HG03354 (cell line): ENCODE data around the gene ADAMTS5.

Source experiments
- ATAC-seq: cut with Tn5 transposase; IDR thresholded peaks from one replicate; pipeline ENCODE4 v1.9.1; 2021; ENCODE audit warnings: mild to moderate bottlenecking; ENCODE audit not compliant: unreplicated experiment, poor library complexity, severe bottlenecking

ADAMTS5 gene

DNA sequence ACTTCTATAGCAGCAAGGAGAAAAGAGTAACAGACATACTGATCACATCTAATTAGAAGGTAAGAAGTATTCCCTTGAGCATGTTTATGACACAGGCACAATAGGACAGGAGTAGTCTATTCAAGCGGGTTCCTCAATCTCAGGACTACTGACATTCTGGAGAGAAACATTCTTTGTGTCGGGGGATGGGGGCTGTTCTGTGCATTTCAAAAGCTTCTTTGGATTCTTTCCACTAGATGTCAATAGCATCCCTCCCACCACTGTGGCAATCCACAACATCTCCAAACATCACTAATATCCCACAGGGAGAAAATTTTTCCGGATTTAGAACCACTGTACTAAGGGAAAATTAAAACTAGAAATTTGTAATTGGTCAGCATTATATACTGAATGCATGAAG is 56.9 kb downstream of the ADAMTS5 start:
- no peak for ATAC-seq

DNA sequence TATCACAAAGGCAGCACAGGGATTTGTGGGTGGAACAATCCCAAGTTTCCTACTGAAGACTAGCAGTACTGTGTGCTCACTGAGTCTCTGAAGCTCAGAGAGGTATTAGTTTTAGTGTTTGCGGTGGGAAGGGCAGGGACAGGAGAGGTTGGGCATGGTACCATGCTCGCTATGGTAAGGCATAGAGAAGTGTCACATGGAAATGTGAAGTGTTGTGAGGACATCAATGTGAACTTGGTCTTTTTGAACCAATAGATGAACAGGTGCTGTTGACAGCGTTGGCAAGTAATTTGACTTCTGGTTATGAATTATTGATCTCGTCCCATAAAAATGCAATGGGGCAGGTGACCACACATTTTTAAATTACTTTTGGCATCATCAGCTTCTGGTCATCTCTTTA is 65.9 kb downstream of the ADAMTS5 start:
- no peak for ATAC-seq

DNA sequence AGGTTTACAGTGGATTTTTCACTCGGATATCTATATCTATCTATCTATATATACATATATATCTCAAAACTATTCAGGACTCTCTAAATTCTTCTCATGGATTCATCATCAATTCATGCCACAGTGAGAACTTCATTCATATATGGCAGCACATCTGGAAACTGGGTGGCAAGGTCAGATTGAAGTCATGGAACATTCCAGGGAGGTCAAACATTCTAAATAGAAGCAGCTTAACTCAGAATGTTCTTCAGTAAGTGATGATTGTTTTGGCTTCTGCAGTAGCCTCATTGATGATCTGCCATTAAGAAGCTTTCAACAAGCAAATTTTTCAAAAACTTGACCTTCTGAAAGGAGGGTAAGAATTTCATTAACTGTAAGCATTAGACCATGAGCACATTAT is 74.7 kb downstream of the ADAMTS5 start:
- ATAC-seq = no peak

- no peak for ATAC-seq
Measured at GRCh38 chr21:26888931-26889330, 78.0 kb downstream of the ADAMTS5 start.

DNA sequence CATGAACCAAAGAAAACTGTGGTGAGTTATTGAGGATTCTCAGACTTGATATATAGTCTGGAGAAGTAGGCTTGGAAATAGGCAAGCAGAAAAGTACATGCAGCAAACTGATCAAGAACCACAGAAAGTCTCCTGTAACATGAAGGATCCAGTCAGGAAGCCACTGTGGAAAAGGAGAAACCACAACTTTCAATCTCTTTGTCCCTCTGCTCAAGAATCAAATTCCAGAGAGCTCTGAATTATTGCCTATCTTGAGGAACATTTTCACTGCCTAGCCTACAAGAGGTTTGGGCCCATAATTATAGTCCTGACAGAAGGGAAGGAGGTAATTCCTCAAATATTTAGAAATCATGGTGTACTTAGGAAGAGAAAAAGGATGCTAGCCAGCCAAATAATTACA is 78.6 kb downstream of the ADAMTS5 start:
- ATAC-seq = no peak

GRCh38 chr21:26887251-26887650 is 79.6 kb downstream of the ADAMTS5 start:
- ATAC-seq = no peak

GRCh38 chr21:26884436-26884835 is 82.5 kb downstream of the ADAMTS5 start:
- no peak for ATAC-seq

- ATAC-seq = no peak
Measured at GRCh38 chr21:26883768-26884167, 83.1 kb downstream of the ADAMTS5 start.

DNA sequence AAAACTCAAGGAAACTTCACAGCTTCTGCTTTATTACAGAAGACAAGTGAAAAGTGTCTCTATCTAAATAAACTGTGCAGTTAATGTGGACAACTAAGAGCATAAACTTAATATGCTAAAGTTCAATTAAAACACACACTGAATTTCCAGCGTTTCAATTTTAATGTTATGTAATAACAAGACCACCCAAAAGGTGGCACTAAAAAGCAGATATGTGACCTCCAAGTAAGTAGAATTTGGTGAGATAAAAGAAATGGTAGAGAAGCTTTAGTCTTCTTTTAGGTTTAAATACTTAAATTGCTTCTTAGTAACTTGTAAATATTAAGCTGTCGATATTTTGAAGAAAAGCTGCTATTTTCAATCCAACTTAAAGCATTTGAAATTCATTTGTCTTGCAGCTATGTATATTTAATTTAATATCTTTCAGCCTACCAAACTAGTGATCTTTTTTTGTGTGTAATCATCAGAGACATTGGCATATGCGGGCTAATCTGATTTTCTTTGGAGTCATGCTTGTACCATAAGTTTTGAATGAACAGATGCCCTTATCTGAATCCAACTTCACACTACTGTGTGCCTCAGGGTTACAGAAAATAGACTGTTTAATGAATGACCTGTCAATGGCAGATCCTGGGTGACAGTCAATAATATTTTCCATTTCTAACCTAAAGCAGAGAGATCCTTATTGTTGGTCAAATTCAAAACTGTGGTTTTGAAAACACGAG is 85.2 kb downstream of the ADAMTS5 start:
- no peak for ATAC-seq

DNA sequence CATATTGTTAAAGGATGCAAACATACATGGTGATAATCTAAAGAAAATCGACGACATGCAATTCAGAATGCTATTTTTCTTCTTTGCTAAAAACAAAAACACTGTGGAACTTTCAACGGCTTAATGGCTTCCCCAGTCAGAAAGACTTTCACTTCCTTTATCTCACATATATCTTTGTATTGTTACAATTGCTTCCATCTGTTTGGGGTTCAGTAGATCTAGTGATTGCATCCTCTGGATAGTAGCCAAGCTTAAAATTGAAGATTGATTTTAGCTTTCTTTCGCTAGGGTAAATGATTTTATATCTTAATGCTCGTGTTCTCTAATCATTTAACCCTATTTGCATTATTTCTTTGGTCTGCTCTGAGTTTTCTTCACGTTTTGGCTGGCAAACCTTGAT is 89.9 kb downstream of the ADAMTS5 start:
- no peak for ATAC-seq

GRCh38 chr21:26874347-26874746 is 92.5 kb downstream of the ADAMTS5 start:
- no peak for ATAC-seq
